Testis (tissue), 2 donors: ENCODE results near the gene CDH1.

Experiments used
- CTCF ChIP-seq, 3 experiments: fragments of 450-650 bp in 2 of 3; fragments of 200-600 bp in 1 of 3; sonication (generic) in 1 of 3; IDR thresholded peaks; one replicate each; pipeline ENCODE4 v1.5.1; 2016 to 2019; ENCODE audit warnings: antibody characterized with exemption in 3 of 3, mild to moderate bottlenecking in 2 of 3, moderate library complexity in 1 of 3
- POLR2A ChIP-seq: fragments of 450-650 bp; IDR thresholded peaks from one replicate; pipeline ENCODE4 v1.6.1; 2017; ENCODE audit warnings: antibody characterized with exemption, mild to moderate bottlenecking, moderate library complexity

GRCh38 chr16:68749432-68749831 lies 12.3 kb downstream of the CDH1 start:
- TF ChIP-seq CTCF (IDR thresholded peaks at IDR 0.05): no peak
- TF ChIP-seq POLR2A: no peak
